Measurements from ENCODE around the gene HEXB. TPM values are rescaled to one million over a fixed set of nuclear protein-coding genes. Genes with fewer than 3 reads are reported as not detected.

The HEXB gene
- total RNA-seq, 4 donors from 2014 or later: 66.2 to 134 (median 93.9) TPM

DNA sequence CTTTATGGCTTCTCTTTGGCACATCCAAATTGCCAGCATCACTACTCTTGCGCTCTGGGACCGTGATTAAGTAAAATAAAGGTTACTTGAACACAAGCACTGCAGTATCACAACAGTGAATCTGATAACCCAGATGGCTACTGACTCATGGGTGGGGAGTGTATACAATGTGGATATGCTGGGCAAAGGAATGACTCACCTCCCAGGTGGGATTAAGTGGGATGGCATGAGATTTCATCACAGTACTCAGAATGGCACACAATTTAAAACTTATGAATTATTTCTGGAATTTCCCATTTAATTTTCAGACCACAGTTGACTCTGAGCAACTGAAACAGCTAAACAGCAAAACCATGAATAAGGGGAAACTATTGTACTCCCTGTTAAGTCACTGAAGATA, 77.6 kb downstream of the HEXB start:
- DNase-seq (ENCODE audit: low spot score in 2 of 2): no peak
- intact Hi-C loops (cut with DNase I; ENCODE audit: low total_unique reads): no loop called here
- no peak overlapping the region for H3K4me3 ChIP-seq (ENCODE audit: low read depth, poor library complexity, severe bottlenecking)
- TF ChIP-seq, protein P1, sequence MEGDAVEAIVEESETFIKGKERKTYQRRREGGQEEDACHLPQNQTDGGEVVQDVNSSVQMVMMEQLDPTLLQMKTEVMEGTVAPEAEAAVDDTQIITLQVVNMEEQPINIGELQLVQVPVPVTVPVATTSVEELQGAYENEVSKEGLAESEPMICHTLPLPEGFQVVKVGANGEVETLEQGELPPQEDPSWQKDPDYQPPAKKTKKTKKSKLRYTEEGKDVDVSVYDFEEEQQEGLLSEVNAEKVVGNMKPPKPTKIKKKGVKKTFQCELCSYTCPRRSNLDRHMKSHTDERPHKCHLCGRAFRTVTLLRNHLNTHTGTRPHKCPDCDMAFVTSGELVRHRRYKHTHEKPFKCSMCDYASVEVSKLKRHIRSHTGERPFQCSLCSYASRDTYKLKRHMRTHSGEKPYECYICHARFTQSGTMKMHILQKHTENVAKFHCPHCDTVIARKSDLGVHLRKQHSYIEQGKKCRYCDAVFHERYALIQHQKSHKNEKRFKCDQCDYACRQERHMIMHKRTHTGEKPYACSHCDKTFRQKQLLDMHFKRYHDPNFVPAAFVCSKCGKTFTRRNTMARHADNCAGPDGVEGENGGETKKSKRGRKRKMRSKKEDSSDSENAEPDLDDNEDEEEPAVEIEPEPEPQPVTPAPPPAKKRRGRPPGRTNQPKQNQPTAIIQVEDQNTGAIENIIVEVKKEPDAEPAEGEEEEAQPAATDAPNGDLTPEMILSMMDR (IDR thresholded peaks at IDR 0.05): no peak
- TF ChIP-seq POLR2A (IDR thresholded peaks at IDR 0.05): no peak
- WGBS, 2 donors: 85 to 90% methylated on average over 2 of the region's 2 CpGs

DNA sequence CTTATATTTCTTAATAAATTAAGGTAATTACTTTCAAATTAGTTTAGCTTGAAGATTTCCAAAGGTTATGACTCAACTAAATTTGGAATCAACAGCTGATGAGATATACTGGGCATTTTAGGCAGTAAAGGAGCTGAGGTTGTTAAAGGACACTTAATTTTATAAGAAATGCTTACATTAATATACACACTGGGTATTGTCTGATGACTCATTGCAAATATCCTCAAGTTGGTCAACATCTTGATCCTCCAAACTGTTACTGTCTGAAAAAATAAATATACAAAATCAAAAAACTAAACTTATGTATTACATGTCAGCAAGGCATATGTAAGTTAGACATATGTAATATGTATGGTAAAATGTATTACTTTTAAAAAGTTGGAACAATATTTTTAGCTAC, 78.5 kb downstream of the HEXB start:
- TF ChIP-seq POLR2A (IDR thresholded peaks at IDR 0.05): no peak
- TF ChIP-seq, protein P1 (IDR thresholded peaks at IDR 0.05): no peak
- H3K4me3 ChIP-seq (ENCODE audit: low read depth, poor library complexity, severe bottlenecking): no peak overlapping the region
- DNase-seq (ENCODE audit: low spot score in 2 of 2): no peak
- intact Hi-C loops (cut with DNase I; ENCODE audit: low total_unique reads): no loop called here

DNA sequence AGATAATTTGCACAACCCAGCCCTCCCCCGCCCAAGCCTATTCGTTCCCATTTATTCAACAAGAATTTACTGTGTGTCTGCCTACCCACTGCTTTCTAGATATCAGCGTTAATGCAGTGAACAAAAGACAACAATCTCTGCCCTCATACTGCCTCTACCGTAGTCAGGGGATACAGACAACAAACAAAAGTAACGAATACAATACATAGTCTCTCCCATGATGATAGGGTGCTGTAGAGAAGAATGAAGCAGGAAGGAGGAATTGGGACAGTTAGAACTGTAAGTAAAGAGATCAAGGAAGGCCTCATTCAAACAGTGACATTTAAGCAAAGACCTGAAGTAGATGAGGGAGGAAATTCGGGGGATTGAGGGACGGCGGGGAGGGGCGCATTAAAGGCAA, 80.2 kb downstream of the HEXB start:
- WGBS, 2 donors: 63 to 68% methylated on average over 9 of the region's 9 CpGs
- TF ChIP-seq POLR2A (IDR thresholded peaks at IDR 0.05): no peak
- TF ChIP-seq, protein P1 (IDR thresholded peaks at IDR 0.05): no peak
- DNase-seq (ENCODE audit: low spot score in 2 of 2): no peak
- no peak overlapping the region for H3K4me3 ChIP-seq (ENCODE audit: low read depth, poor library complexity, severe bottlenecking)
- intact Hi-C loops (cut with DNase I; ENCODE audit: low total_unique reads): no loop called here

DNA sequence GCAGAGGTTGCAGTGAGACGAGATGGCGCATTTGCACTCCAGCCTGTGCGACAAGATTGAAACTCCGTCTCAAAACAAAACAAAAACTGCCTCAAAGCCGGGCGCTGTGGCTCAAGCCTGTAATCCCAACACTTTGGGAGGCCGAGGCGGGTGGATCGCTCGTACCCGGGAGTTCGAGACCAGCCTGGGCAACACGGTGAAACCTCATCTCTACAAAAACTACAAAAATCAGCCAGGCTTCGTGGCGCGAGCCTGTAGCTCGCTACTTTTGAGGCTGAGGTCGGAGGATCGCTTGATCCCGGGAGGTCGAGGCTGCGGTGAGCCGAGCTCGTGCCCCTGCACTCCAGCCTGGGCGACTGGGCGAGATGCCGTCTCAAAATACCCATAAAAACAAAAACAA, 80.9 kb downstream of the HEXB start:
- intact Hi-C loops (cut with DNase I; ENCODE audit: low total_unique reads): no loop called here
- 64 to 72% methylated on average over 27 of the region's 27 CpGs for WGBS, 2 donors
- DNase-seq (ENCODE audit: low spot score in 2 of 2): no peak
- TF ChIP-seq, protein P1 (IDR thresholded peaks at IDR 0.05): no peak
- TF ChIP-seq POLR2A (IDR thresholded peaks at IDR 0.05): no peak
- peak overlapping the region; percentile 97 for H3K4me3 ChIP-seq (ENCODE audit: low read depth, poor library complexity, severe bottlenecking)

DNA sequence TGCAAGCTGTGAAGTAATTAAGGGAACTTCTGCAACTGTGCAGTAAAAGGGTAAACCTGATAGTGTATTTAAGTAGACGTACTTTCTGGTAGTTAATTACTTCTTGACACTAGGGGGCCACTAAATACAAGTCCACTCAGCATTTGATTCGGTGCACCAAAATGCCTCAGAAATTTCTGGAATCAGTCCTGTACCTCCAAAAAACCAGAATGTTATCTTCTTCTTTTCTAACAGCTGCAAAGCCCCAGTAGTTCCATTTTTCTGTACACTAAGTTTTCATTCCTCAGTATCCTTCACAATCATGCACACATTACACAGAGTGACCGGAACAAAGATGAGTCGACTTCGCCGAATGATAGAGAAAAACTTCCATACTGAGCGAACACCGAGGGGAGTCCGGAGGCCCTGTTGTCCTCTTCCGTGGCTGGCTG, 81.4 kb downstream of the HEXB start:
- intact Hi-C loops (cut with DNase I; ENCODE audit: low total_unique reads): no loop called here
- TF ChIP-seq, protein P1 (IDR thresholded peaks at IDR 0.05): no peak
- TF ChIP-seq POLR2A (IDR thresholded peaks at IDR 0.05): no peak
- WGBS, 2 donors: 0 to 1% methylated on average over 10 of the region's 10 CpGs
- H3K4me3 ChIP-seq (ENCODE audit: low read depth, poor library complexity, severe bottlenecking): peak overlapping the region; percentile 97
- DNase-seq (ENCODE audit: low spot score in 2 of 2): no peak

DNA sequence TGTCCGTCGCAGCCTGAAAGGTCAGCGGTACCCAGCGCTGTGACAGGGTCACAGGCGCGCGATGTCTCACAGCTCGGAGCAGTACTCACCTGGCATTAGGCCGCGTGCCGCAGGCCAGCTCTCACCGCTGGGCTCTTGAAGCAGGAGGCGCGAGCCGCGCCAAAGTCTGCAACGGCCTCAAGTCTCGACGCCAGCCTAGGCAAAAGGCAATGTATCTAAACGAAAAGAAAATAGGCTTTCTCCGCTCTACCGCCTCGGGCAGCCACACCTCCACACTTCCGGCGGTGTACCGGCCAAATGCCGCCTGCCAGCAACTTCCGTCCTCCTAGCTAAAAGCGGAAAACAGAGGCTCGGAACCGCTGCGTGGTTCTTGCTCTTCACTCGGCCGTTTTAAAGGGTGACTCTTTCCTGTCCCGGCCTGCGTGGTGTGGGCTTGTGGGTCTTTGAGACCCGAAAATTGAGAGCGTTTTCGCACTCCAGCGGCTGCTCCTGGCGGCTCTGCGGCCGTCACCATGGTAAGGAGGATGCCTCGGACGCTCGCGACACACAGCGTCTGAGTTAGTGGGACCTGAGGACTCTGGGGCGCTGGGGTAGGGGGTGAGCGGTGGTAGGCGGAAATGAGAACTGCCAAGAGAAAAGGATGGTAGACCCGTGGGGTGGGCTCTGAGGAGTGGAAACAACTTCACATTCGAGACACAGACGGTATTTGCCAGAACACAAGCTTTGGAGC, 82.0 kb downstream of the HEXB start, which contains the start of the genes GFM2 and NSA2:
GFM2 (minus strand) TSS at position 269 of the 730 bp plus-strand sequence. CDS start 3,375 bp downstream, outside the sequence.
NSA2 (plus strand) TSS at position 401 of the 730 bp plus-strand sequence; CDS start at position 513, 112 bp downstream.
- peak within 1 kb of the TSS; percentile 97 for H3K4me3 ChIP-seq (ENCODE audit: low read depth, poor library complexity, severe bottlenecking)
- DNase-seq (ENCODE audit: low spot score in 2 of 2): peak; percentile 92 to 98
- WGBS, 2 donors: 0% methylated on average over 53 to 54 of the region's 54 CpGs
- intact Hi-C loops (cut with DNase I; ENCODE audit: low total_unique reads): no loop called here
- TF ChIP-seq, protein P1 (IDR thresholded peaks at IDR 0.05): no peak
- no peak for TF ChIP-seq POLR2A (IDR thresholded peaks at IDR 0.05)

Data from lower leg skin (tissue), 4 donors.